Measurements from ENCODE around the gene GLIPR1L2. TPM values are rescaled to one million over a fixed set of nuclear protein-coding genes. Genes with fewer than 3 reads are reported as not detected.

GLIPR1L2 gene
- total RNA-seq, 1 experiment from 2014 or later: 0.44 TPM

DNA sequence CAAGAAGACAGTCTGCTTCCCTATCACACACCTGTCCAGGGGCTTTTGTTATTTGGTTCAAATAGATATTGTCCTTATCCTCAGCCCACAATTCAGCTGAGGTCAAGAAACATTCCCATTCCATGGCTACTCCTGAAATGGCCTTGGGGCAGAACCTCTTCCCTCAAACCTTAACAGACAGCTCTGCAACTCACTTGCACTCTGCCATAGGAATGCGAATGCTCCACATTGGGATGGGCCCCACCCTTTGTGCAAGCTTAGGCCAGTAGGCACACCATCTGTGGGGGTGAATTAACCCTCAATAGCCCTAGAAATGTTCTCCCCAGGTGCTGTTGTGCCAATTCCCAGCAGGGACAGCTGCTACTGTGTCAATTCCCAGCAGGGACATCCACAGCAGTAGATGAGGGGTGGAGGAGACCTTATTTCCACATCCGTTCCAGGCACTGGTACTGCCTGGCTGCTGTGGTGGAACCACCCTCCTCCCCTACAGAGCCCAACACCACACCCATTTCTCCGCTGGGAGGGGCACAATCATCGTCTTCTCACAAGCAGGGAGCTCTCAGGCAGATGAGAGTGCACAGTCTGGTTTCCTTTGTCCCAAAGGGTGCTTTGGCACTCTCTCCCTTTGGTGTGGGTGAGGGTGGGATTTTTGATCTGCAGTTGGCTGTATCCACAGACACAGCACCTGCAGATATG lies 47.3 kb downstream of the GLIPR1L2 start:
- no peaks in the 10 kb centered on the region for H3K36me3 ChIP-seq (ENCODE audit: control insufficient read depth in 1 of 2, insufficient read depth in 2 of 2, low read length in 2 of 2)
- ATAC-seq: no peak; the same call in 1 of the 2 replicates
- H3K9me3 ChIP-seq (ENCODE audit: control insufficient read depth in 1 of 2, insufficient read depth in 1 of 2, low read depth in 1 of 2, low read length in 2 of 2): peaks cover 0 to 12% of the 10 kb centered on the region in 2 experiments; a peak in 2 of 4 replicates
- H3K4me2 ChIP-seq (ENCODE audit: low read length): no peak overlapping the region
- no peaks in the 10 kb centered on the region for H3K9me2 ChIP-seq (ENCODE audit: insufficient read depth)
- no peak overlapping the region for H2AFZ ChIP-seq (ENCODE audit: low read depth, low read length, poor library complexity, severe bottlenecking)
- H3K27me3 ChIP-seq (ENCODE audit: insufficient read depth, low read length): no peaks in the 10 kb centered on the region
- no peaks in the 10 kb centered on the region for H3K79me2 ChIP-seq (ENCODE audit: insufficient read depth, low read length)
- no peak overlapping the region for H3K4me3 ChIP-seq (replicated peaks in 1 of 2; ENCODE audit: low read depth in 1 of 2, low read length in 2 of 2)
- no peak overlapping the region for H3K9ac ChIP-seq (ENCODE audit: low read length)
- POLR2A ChIA-PET: no interaction called here
- TF ChIP-seq ZFX (IDR thresholded peaks at IDR 0.05): no peak
- TF ChIP-seq EZH2phosphoT487 (IDR thresholded peaks at IDR 0.05; ENCODE audit: borderline replicate concordance): no peak
- TF ChIP-seq TCF7L2 (IDR thresholded peaks at IDR 0.05; ENCODE audit: borderline replicate concordance, extremely low read depth, insufficient read depth, insufficient read length): no peak
- TF ChIP-seq ELF1 (IDR thresholded peaks at IDR 0.05; ENCODE audit: borderline replicate concordance, low read depth): no peak
- TF ChIP-seq JUND (IDR thresholded peaks at IDR 0.05): no peak
- no peak for TF ChIP-seq POLR2AphosphoS5 (IDR thresholded peaks at IDR 0.05; ENCODE audit: low read depth, low read length)
- TF ChIP-seq MAX (IDR thresholded peaks at IDR 0.05): no peak
- no peak for DNase-seq (ENCODE audit: low read depth, low spot score)
- intact Hi-C loops (cut with micrococcal nuclease): no loop called here
- RAD21 ChIA-PET (ENCODE audit: low non-redundant PET in 1 of 2, low total read pairs in 2 of 2, uncharacterized antibody in 2 of 2, unreplicated experiment in 2 of 2): no interaction called here
- H4K20me1 ChIP-seq (ENCODE audit: insufficient read depth): no peaks in the 10 kb centered on the region
- H3K4me1 ChIP-seq (ENCODE audit: control insufficient read depth in 1 of 2, insufficient read depth in 2 of 2, low read length in 2 of 2): no peaks in the 10 kb centered on the region
- H3K27ac ChIP-seq (ENCODE audit: low read depth, low read length): no peak overlapping the region
- CTCF ChIA-PET: no interaction called here
- BruUV-seq (replicated peaks): no TSS peak

DNA sequence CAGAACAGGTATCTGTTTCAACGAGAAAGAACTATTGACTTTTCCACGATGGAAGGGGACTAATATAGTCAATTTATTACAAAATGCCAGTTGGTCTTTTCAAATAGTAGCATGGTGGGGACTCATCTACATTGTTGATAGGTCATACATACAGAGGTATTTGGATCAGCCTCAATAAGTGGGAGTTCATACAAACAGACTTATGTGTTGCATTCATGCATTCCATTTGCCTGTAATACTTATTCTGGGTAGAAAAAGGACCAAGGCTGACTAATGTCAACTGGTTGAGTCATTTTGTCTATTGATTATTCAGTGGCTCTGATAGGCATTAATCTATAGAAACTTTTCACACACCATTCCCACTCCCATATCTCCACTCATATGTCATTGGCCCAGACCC lies 48.2 kb downstream of the GLIPR1L2 start:
- no peak overlapping the region for H3K4me3 ChIP-seq (replicated peaks in 1 of 2; ENCODE audit: low read depth in 1 of 2, low read length in 2 of 2)
- ATAC-seq (no peak), DNase-seq (ENCODE audit: low read depth, low spot score) (no peak)
- RAD21 ChIA-PET (ENCODE audit: low non-redundant PET in 1 of 2, low total read pairs in 2 of 2, uncharacterized antibody in 2 of 2, unreplicated experiment in 2 of 2): no interaction called here
- H2AFZ ChIP-seq (ENCODE audit: low read depth, low read length, poor library complexity, severe bottlenecking): no peak overlapping the region
- POLR2A ChIA-PET: no interaction called here
- H3K36me3 ChIP-seq (ENCODE audit: control insufficient read depth in 1 of 2, insufficient read depth in 2 of 2, low read length in 2 of 2): no peaks in the 10 kb centered on the region
- CTCF ChIA-PET: no interaction called here
- no TSS peak for BruUV-seq (replicated peaks)
- H3K9ac ChIP-seq (ENCODE audit: low read length): no peak overlapping the region
- TF ChIP-seq SP1 (IDR thresholded peaks at IDR 0.05; ENCODE audit: low read depth) (no peak), POLR2AphosphoS5 (IDR thresholded peaks at IDR 0.05; ENCODE audit: low read depth, low read length) (no peak), EZH2phosphoT487 (IDR thresholded peaks at IDR 0.05; ENCODE audit: borderline replicate concordance) (no peak), RAD21 (IDR thresholded peaks at IDR 0.05; ENCODE audit: low read depth) (no peak), ZNF274 (IDR thresholded peaks at IDR 0.05; ENCODE audit: low read depth, low read length) (no peak)
- TF ChIP-seq, protein P1, sequence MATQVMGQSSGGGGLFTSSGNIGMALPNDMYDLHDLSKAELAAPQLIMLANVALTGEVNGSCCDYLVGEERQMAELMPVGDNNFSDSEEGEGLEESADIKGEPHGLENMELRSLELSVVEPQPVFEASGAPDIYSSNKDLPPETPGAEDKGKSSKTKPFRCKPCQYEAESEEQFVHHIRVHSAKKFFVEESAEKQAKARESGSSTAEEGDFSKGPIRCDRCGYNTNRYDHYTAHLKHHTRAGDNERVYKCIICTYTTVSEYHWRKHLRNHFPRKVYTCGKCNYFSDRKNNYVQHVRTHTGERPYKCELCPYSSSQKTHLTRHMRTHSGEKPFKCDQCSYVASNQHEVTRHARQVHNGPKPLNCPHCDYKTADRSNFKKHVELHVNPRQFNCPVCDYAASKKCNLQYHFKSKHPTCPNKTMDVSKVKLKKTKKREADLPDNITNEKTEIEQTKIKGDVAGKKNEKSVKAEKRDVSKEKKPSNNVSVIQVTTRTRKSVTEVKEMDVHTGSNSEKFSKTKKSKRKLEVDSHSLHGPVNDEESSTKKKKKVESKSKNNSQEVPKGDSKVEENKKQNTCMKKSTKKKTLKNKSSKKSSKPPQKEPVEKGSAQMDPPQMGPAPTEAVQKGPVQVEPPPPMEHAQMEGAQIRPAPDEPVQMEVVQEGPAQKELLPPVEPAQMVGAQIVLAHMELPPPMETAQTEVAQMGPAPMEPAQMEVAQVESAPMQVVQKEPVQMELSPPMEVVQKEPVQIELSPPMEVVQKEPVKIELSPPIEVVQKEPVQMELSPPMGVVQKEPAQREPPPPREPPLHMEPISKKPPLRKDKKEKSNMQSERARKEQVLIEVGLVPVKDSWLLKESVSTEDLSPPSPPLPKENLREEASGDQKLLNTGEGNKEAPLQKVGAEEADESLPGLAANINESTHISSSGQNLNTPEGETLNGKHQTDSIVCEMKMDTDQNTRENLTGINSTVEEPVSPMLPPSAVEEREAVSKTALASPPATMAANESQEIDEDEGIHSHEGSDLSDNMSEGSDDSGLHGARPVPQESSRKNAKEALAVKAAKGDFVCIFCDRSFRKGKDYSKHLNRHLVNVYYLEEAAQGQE (IDR thresholded peaks at IDR 0.05; ENCODE audit: low read depth): no peak
- peaks cover 0 to 12% of the 10 kb centered on the region in 2 experiments; a peak in 2 of 4 replicates for H3K9me3 ChIP-seq (ENCODE audit: control insufficient read depth in 1 of 2, insufficient read depth in 1 of 2, low read depth in 1 of 2, low read length in 2 of 2)
- H4K20me1 ChIP-seq (ENCODE audit: insufficient read depth): no peaks in the 10 kb centered on the region
- H3K79me2 ChIP-seq (ENCODE audit: insufficient read depth, low read length): no peaks in the 10 kb centered on the region
- H3K4me2 ChIP-seq (ENCODE audit: low read length): no peak overlapping the region
- H3K4me1 ChIP-seq (ENCODE audit: control insufficient read depth in 1 of 2, insufficient read depth in 2 of 2, low read length in 2 of 2): no peaks in the 10 kb centered on the region; a peak in 1 of 4 replicates
- no peak overlapping the region for H3K27ac ChIP-seq (ENCODE audit: low read depth, low read length)
- H3K27me3 ChIP-seq (ENCODE audit: insufficient read depth, low read length): no peaks in the 10 kb centered on the region
- H3K9me2 ChIP-seq (ENCODE audit: insufficient read depth): no peaks in the 10 kb centered on the region
- intact Hi-C loops (cut with micrococcal nuclease): no loop called here
